GM18499 (cell line): Measurements from ENCODE around the gene TAGLN.
"Not testable (repeated sequence)": the region's sequence is repeated elsewhere in the genome, so short reads cannot be mapped to it uniquely, and the experiment has no call there.

Source experiments
- ATAC-seq: cut with Tn5 transposase; IDR thresholded peaks from one replicate; pipeline ENCODE4 v1.9.1; 2021; ENCODE audit warnings: moderate number of reproducible peaks; ENCODE audit not compliant: insufficient read depth, unreplicated experiment

Gene TAGLN

DNA sequence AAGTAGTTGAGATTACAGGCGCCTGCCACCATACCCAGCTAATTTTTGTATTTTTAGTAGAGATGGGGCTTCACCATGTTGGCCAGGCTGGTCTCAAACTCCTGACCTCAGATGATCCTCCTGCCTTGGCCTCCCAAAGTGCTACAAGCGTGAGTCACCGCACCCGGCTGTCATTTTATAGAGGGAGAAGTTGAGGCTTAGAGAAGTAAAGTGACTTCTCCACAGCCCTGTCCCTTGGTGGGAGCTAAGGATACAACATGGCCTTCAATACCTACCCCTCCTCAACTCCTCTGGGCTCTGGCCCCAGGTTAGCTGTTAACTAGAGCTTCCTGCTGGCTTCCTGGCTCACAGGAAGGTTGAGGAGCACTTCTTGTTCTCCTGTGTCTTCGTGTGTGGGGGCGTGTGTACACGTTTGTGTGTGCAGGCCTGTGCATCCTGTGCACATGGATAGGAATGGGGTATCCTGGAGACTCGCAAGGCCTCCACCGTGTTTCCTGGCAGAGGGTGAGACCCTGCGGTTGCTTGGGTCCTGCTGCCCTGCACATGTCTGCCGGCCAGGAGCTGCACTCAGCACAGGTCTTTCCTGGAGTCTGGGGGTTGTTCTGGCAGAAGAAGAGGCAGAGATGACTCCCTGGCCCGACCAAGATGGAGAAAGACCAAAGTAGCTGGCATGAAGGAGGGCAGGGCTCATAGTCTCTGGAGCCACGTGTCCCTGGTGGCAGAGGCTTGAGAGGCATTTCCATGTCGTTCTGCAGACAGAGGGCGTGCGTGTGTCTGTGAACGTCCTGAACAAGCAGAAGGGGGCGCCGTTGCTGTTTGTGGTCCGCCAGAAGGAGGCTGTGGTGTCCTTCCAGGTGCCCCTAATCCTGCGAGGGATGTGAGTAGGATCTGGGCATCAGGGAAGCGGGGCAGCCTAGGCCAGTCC is 18.2 kb upstream of the TAGLN start:
- ATAC-seq: no peak

DNA sequence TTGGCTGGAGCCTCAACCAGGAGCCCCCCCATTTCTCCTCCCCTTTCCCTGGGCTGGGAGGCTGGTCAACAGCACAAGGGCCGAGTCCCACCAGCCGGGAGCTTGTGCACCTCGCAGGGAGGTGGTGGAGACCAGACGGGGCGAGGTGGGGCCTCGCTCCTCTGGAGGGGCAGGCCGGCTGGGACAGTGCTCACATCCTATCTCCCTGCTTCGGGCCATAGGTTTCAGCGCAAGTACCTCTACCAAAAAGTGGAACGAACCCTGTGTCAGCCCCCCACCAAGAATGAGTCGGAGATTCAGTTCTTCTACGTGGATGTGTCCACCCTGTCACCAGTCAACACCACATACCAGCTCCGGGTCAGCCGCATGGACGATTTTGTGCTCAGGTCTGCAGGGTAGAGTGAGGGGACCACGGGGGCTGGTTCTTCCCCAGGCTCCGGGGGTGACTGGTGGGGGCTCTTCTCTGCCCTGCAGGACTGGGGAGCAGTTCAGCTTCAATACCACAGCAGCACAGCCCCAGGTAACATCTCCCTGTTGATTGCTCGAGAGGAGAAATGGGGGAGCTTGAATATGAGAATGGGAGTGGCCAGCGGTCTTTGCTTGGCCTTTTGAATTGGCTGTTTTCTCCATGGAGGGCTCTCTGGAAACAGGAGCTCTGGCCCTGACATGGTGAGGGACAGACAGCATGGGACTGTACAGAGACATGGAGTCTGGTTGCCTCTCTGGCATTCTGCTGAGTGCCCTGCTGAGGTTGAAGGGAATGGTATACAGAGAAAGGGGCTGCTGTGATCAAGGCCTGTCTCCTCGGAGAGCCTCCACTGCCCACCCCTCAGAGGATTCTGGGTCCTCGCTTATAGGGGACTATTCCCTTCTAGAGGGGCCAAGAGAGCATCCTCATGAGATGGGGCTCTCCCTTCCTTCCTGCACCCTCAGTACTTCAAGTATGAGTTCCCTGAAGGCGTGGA is 17.3 kb upstream of the TAGLN start:
- ATAC-seq: no peak

DNA sequence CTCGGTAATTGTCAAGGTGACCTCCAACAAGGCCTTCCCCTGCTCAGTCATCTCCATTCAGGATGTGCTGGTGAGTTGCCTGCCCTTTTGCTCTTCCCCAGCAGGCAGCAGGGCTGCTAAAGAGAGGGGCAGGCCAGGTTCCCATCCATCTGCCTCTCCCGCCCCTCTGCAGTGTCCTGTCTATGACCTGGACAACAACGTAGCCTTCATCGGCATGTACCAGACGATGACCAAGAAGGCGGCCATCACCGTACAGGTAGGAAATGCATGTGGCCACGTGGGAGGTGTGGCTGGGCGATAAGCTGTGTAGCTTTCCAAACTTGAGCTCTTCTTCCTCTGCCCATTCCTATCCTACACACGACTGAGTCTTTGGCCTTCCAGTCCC is 16.6 kb upstream of the TAGLN start:
- no peak for ATAC-seq

GRCh38 chr11:117183178-117183577 is 16.0 kb upstream of the TAGLN start:
- ATAC-seq: not testable (repeated sequence)

- ATAC-seq: no peak
Observed at GRCh38 chr11:117183724-117184349, 15.3 kb upstream of the TAGLN start.

DNA sequence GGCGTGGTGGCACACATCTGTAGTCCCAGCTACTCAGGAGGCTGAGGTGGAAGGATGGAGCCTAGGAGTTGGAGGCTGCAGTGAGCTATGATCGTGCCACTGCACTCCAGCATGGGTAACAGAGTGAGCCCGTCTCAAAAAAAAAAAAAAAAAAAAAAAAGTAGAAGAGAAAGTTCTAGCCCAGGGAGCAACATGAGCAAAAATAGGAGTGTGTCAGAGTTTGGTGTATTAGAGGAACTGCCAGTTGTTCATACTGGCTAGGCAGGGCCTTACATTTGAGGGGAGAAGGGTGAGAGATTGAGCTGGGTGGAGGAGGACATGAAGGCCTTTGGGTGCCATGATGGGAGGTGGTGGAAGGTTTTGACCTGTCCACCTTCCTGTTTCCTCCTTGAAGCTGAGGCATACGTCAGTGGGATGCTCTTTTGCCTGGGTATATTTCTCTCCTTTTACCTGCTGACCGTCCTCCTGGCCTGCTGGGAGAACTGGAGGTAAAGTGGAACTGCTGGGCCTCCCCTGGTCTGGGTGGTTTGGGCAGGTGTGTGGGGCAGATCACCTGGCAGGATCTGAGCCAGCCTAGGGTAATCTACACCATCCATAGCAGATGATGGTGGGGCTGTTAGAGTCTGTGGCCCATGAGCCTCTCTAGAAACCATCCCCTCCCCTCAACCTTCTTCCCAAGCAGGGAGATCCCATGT is 13.3 kb upstream of the TAGLN start:
- ATAC-seq: no peak

- no peak for ATAC-seq
Observed at GRCh38 chr11:117186431-117186761, 12.8 kb upstream of the TAGLN start.

DNA sequence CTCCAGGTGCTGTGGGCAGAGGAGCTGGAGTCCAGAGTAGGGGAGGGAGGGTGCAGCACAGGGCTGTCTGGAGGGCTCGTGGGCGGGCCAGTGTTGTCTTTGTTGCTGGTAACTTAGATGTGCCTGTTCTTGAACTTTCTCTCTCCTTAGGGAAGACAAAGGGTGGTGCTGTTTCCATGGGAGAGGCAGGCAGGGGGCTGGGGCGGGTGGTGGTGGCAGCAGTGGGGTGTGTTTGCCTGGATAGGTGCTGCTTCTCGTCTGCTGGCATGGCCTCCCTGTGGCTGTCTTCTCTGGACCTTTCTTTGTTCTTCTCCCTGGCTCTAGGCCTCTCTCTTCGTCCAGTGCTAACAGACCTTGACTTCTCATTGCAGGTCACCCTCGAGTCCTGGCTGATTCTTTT is 12.2 kb upstream of the TAGLN start:
- no peak for ATAC-seq

DNA sequence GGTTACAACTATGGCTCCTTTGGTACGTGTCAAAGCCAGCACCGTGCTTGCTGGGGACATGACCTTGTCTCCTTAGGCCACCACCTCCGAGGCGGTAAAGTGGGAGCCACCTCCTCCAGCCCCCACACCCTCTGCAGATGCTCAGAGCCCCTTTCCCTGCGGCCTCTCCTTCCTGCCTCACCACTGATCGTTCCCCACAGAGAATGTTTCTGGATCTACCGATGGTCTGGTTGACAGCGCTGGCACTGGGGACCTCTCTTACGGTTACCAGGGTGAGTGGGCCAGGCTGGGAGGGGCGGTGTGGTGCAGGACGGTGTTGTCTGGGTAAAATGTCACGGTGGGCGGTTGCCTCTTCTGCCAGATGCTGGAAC is 11.8 kb upstream of the TAGLN start:
- ATAC-seq: no peak

DNA sequence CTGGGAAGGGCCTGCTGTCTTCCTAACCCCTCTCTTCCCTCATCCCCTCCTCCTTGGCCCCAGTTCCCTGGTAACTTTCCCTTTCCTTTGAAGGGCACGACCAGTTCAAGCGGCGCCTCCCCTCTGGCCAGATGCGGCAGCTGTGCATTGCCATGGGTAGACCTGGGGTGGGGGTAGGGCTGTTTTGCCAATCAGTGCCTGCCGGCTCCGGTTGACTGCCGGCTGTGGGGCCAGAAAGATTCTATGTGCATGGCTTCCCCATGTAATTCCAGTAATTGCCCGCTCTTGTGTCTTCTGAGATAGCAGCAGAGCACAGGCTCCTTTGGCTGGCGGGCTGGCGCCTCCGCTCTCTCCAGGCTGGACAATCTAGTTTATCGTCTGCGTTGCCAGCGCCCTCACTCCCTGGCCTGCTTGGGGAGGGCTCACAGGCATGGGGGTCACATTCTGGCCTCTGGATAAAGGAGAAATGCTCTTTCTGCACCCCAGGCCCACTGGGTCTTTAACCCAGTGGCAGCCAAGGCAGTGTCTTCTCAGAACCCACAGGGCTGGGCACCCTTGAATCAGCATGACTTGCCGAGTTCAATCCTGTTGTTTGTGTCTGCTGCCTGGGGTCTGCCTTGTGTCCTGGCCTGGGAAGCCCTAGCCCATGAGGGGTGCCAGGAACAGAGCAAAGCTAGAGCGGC is 11.2 kb upstream of the TAGLN start:
- no peak for ATAC-seq

DNA sequence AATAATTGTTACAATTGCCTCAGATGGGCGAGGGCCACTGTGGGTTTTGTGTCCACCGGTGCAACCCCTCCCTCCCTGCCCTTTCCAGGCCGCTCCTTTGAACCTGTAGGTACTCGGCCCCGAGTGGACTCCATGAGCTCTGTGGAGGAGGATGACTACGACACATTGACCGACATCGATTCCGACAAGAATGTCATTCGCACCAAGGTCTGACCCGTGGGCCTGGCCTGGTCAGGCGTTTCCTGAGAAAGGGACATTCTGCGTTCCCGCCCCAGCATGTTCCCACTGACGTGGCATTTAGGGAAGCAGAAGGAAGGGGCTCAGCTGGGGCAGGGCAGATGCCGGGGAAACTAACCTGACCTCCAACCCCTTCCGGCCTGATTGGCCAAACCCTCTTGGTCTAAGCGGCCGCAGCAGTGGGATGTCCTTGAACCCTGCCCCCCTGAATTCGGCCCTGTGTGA is 10.5 kb upstream of the TAGLN start:
- ATAC-seq: no peak

DNA sequence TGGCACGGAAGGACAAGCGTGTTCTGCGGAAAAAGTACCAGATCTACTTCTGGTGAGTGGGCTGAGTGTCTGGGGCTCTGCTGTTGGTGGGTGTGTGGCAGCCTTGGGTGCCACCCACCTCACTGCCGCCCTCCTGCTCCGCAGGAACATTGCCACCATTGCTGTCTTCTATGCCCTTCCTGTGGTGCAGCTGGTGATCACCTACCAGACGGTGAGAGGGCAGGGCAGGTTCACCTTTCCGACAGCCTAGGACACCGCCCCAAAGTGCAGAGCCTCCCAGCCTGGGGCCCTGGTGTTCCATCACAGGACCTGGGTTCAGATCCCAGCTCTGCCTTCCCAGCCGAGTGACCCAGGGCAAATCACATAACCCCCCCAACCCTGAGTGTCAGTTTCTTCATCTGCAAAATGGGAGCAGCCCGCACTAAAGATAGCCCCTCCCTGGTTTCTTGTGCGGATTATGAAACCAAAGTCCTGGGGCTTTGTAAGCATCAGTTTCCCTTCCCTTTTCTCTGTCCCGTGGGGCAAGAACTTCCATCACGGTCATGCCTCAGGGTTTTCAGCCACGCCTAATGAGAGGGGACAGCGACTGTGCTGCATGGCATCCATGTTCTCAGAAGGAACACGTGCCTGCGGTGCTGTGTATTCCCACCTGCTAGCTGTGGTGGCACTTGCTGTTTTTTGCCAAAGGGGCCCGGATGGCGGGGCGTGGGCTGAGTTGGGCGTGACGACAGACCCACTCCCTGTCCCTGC is 9.8 kb upstream of the TAGLN start:
- ATAC-seq: no peak

DNA sequence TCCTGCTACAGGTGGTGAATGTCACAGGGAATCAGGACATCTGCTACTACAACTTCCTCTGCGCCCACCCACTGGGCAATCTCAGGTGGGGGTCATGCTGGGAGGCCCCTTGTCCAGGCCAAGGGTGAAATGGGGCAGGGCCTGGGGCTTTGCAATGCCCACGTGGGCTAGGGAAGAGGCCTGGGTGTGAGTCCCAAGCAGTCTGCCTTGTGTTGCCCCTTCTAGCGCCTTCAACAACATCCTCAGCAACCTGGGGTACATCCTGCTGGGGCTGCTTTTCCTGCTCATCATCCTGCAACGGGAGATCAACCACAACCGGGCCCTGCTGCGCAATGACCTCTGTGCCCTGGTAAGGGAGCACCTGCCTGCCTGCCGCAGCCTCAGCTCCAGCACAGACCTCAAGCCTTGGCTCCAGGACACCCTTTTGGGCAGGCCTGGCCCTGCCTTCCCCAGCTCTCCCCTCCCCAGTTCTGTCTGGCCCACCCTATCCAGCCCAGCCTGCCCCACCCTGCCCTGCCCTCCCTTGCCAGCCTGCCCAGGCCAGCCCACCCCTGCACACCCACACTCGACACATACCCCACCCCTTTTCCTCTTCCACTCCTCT is 9.1 kb upstream of the TAGLN start:
- no peak for ATAC-seq

GRCh38 chr11:117191680-117192400 is 7.3 kb upstream of the TAGLN start:
- no peak for ATAC-seq

DNA sequence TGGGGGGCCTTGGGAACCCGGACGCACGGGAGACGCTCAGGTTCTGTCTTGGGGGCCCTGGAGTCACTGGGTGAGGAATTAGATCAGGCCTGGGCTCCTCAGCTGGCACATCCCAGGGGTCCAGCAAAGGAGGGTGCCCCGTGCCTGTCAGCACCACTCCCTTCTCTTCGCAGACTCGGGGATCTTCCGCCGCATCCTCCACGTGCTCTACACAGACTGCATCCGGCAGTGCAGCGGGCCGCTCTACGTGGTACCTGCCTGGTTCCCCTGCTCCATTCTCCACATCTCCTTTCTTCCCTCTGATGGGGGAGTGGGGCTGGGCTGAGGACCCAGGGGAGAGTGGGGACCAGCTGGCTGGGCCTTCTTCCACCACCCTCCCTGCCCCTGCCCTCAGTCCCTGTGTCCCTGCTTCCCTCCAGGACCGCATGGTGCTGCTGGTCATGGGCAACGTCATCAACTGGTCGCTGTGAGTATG is 6.7 kb upstream of the TAGLN start:
- ATAC-seq: no peak

DNA sequence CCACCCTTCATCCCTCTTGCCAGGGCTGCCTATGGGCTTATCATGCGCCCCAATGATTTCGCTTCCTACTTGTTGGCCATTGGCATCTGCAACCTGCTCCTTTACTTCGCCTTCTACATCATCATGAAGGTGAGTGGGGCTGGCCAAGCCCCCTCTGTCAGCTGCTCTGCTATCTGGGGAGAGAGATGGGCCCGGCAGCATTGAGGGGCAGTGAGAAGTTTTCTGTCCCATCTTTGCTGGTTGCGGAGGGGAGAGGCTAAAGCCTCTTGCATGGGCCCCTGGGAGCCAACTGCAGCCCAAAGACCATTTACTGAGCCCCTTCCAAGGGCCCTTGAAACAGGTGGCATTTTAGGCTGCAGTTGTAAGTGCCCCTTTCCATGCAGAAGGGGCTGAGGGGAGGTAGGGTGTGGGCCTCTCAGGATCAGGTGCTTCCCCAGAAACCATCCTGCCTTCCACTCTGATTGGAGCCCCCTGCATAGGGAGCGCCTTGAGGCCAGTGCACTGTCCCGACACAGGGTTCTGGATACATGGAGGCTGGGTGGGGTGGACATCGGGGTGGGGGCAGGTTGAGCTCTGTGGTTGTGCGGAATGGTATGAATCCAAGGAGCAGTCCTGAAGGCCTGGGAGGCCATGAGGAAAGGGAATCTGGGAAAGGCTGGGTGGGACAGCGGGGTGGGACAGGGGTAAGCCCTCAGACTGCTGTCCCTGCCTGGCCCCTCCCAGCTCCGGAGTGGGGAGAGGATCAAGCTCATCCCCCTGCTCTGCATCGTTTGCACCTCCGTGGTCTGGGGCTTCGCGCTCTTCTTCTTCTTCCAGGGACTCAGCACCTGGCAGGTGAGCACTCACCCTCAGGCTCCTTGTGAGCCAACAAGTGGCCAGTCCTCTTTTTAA is 5.8 kb upstream of the TAGLN start:
- no peak for ATAC-seq

DNA sequence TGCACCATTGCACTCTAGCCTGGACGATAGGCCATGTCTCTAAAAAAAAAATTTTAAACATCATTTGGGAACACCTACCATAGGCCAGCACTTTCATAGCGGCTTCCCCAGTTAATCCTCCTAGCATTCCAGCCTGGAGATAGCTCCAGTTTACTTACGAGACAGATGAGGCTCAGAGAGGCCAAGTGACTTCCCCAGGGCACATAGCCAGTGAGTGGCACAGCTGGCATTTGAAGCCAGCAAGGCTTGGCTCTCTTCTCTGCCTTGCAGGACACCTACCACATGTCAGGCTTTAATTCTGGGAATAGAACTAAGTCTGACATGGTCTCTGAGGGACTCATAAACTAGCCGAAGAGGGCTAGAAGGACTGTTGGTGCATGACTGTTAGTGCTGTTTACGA is 4.9 kb upstream of the TAGLN start:
- ATAC-seq: no peak
